GM12878 (cell line): ENCODE data around the gene CYP3A7. TPM values are rescaled to one million over a fixed set of nuclear protein-coding genes. Genes with fewer than 3 reads are reported as not detected.
"Not testable (repeated sequence)": the region's sequence is repeated elsewhere in the genome, so short reads cannot be mapped to it uniquely, and the experiment has no call there.

Experiments used
- ATAC-seq: fragments of 200-7000 bp; cut with Tn5 transposase; 3 replicates; pipeline ENCODE4 v1.9.1; 2020; ENCODE audit warnings: mild to moderate bottlenecking, moderate library complexity
- BruUV-seq: library from RNA; stranded (reverse); fragments of 400-500 nt; replicated peaks from 2 replicates; lab custom pipeline; 2021; lab: Mats Ljungman, UMichigan
- CTCF ChIA-PET: fragments of 300-600 bp; sonication (Branson Sonifier 250); formaldehyde crosslinking; extraction: SDS; loops from one replicate; lab custom pipeline; 2021; ENCODE audit warnings: inconsistent platforms; lab: Yijun Ruan, JAX
- POLR2A ChIA-PET: fragments of 350-600 bp; formaldehyde crosslinking; extraction: SDS; loops from one replicate; lab custom pipeline; 2021; ENCODE audit warnings: inconsistent platforms; lab: Charles Lee
- RAD21 ChIA-PET: fragments of 300-600 bp; sonication (Branson Sonifier 250); formaldehyde crosslinking; loops from one replicate; lab custom pipeline; 2023; ENCODE audit warnings: antibody characterized with exemption; ENCODE audit not compliant: unreplicated experiment; lab: Charles Lee
- SMC1A ChIA-PET: fragments of 300-600 bp; sonication (Branson Sonifier 250); formaldehyde crosslinking; loops from one replicate; lab custom pipeline; 2023; ENCODE audit not compliant: unreplicated experiment, uncharacterized antibody; lab: Charles Lee
- DNase-seq: peaks from one replicate; pipeline ENCODE4 v3.0.0-alpha.2; 2011; ENCODE audit warnings: low read depth, low spot score
- FAIRE-seq: peaks from 3 replicates; lab custom pipeline; 2011; peaks lifted over from hg19 to GRCh38; lab: Jason Lieb, UNC
- H2AFZ ChIP-seq: 2 replicates; pipeline ENCODE4 v1.6.0; 2011; ENCODE audit warnings: low read depth, low read length, control low read depth; ENCODE audit not compliant: control insufficient read depth
- H3K27ac ChIP-seq: 2 replicates; pipeline ENCODE4 v1.5.1; 2011; ENCODE audit warnings: control low read depth; ENCODE audit not compliant: control insufficient read depth, insufficient read depth
- H3K27me3 ChIP-seq, 2 experiments: replicated peaks in 1 of 2; 2 replicates each; pipeline versions ENCODE4 v1.6.0 to v1.6.1; 2011; ENCODE audit warnings: low read length in 1 of 2; ENCODE audit not compliant: control insufficient read depth in 2 of 2, insufficient read depth in 2 of 2
- H3K36me3 ChIP-seq, 2 experiments: 2 replicates each; pipeline ENCODE4 v1.5.1; 2011; ENCODE audit warnings: low read length in 1 of 2; ENCODE audit not compliant: control insufficient read depth in 2 of 2, insufficient read depth in 2 of 2
- H3K4me1 ChIP-seq: 2 replicates; pipeline ENCODE4 v1.6.1; 2011; ENCODE audit warnings: mild to moderate bottlenecking, low read length, moderate library complexity, mixed read lengths; ENCODE audit not compliant: control insufficient read depth, insufficient read depth
- H3K4me2 ChIP-seq: 2 replicates; pipeline ENCODE4 v1.6.0; 2011; ENCODE audit warnings: control low read depth; ENCODE audit not compliant: control insufficient read depth, insufficient read depth
- H3K4me3 ChIP-seq: fragments of 200-600 bp; sonication (generic); 2 replicates; pipeline ENCODE4 v1.5.1; 2016
- H3K79me2 ChIP-seq: 2 replicates; pipeline ENCODE4 v1.6.0; 2011; ENCODE audit warnings: low read length; ENCODE audit not compliant: control insufficient read depth, insufficient read depth
- H3K9ac ChIP-seq: 2 replicates; pipeline ENCODE4 v1.8.0; 2011; ENCODE audit warnings: low read length, control low read depth, mixed read lengths; ENCODE audit not compliant: control insufficient read depth, insufficient read depth
- H3K9me3 ChIP-seq: replicated peaks from 3 replicates; pipeline ENCODE4 v1.5.1; 2011; ENCODE audit warnings: mild to moderate bottlenecking, low read length; ENCODE audit not compliant: control insufficient read depth, insufficient read depth
- H4K20me1 ChIP-seq: 2 replicates; pipeline ENCODE4 v1.6.0; 2011; ENCODE audit not compliant: control insufficient read depth, insufficient read depth
- EP300 ChIP-seq, 2 experiments: fragments of 150-350 bp in 1 of 2; IDR thresholded peaks; 2 replicates each; pipeline ENCODE4 v1.6.1; 2011 to 2012; ENCODE audit warnings: low read depth in 2 of 2, low read length in 2 of 2, borderline replicate concordance in 1 of 2, improper control_type of control experiment in 1 of 2, inconsistent platforms in 1 of 2; ENCODE audit not compliant: control insufficient read depth in 1 of 2
- ZNF274 ChIP-seq: IDR thresholded peaks from one replicate; pipeline ENCODE4 v1.8.0; 2011; ENCODE audit not compliant: insufficient read length, insufficient read depth
- WGBS: methylation state at CpG from one replicate; pipeline ENCODE4 v1.1.6; 2016; ENCODE audit warnings: low lambda C conversion rate; ENCODE audit not compliant: insufficient replicate concordance, insufficient coverage; ENCODE audit errors: missing lambda C conversion rate; 5-methylcytosine and 5-hydroxymethylcytosine counted together
- in situ Hi-C: fragments of 300-500 bp; cut with MboI; formaldehyde crosslinking; loops from 9 replicates; pipeline ENCODE4 v1.14.3; 2018; ENCODE audit warnings: mixed read lengths
- intact Hi-C: fragments of 100-400 bp; cut with micrococcal nuclease; formaldehyde crosslinking; loops from one replicate; pipeline ENCODE4 v1.14.2; 2022; ENCODE audit not compliant: unreplicated experiment
- polyA plus RNA-seq, 11 experiments: library from polyadenylated mRNA; depleted of rRNA in 4 of 11; unstranded in 6 of 11; stranded (reverse) in 5 of 11; fragments of >200 nt; fragmentation: Nextera tagmentation in 4 of 11; fragmentation: Illumina TruSeq in 1 of 11; extraction: Ambion mirVana in 4 of 11; extraction: Trizol in 1 of 11; gene quantifications; 1 replicate in 1 of 11; 2 replicates in 10 of 11; pipeline versions ENCODE4 v1.2.1 to v1.2.3, GENCODE V29; 2011 to 2016; ENCODE audit warnings: inconsistent platforms in 2 of 11, missing spikeins in 2 of 11, low read depth in 1 of 11
- total RNA-seq, 4 experiments: library from RNA; depleted of rRNA in 3 of 4; stranded (reverse); fragments of >200 nt in 3 of 4; fragmentation: Illumina TruSeq in 1 of 4; extraction: Trizol in 1 of 4; gene quantifications; 2 replicates each; pipeline versions ENCODE4 v1.2.1 to v1.2.3, GENCODE V29; 2013 to 2021

The CYP3A7 gene
- total and polyA plus RNA-seq, 10 of the 15 experiments (the other 5 are each of a cell fraction or from before 2014, with no cell fraction given): 0.05 to 0.11 (median 0.06) TPM; not detected in 7

GRCh38 chr7:99752356-99752755 is 17.4 kb upstream of the CYP3A7 start:
- in situ Hi-C loops: no loop called here
- no peak for TF ChIP-seq EP300 (IDR thresholded peaks at IDR 0.05; ENCODE audit: borderline replicate concordance in 1 of 2, control insufficient read depth in 1 of 2, low read depth in 2 of 2, low read length in 2 of 2)
- no peak for TF ChIP-seq ZNF274
- TF ChIP-seq, all 136 proteins: peak for 0
- ChIA-PET RAD21 (no interaction called here), SMC1A (no interaction called here), POLR2A (no interaction called here), CTCF (interaction anchor here (0.6 kb wide), 1 partner anchor 101 kb away, joined by 3 read pairs; no protein-coding TSS in a partner anchor)
- FAIRE-seq (no peak), ATAC-seq (no peak), DNase-seq (no peak)
- H2AFZ ChIP-seq: no peak overlapping the region
- H3K4me1 ChIP-seq: no peaks in the 10 kb centered on the region
- H4K20me1 ChIP-seq: no peaks in the 10 kb centered on the region
- 37% methylated on average over 3 of the region's 3 CpGs for WGBS
- H3K27me3 ChIP-seq: no peaks in the 10 kb centered on the region; a peak in 2 of 4 replicates
- no peak overlapping the region for H3K4me3 ChIP-seq
- no peak overlapping the region for H3K4me2 ChIP-seq
- no peak overlapping the region for H3K27ac ChIP-seq
- H3K79me2 ChIP-seq: no peaks in the 10 kb centered on the region
- BruUV-seq: no TSS peak
- no peak overlapping the region for H3K9ac ChIP-seq
- intact Hi-C loops: no loop called here
- H3K36me3 ChIP-seq: no peaks in the 10 kb centered on the region
- H3K9me3 ChIP-seq: no peaks in the 10 kb centered on the region

DNA sequence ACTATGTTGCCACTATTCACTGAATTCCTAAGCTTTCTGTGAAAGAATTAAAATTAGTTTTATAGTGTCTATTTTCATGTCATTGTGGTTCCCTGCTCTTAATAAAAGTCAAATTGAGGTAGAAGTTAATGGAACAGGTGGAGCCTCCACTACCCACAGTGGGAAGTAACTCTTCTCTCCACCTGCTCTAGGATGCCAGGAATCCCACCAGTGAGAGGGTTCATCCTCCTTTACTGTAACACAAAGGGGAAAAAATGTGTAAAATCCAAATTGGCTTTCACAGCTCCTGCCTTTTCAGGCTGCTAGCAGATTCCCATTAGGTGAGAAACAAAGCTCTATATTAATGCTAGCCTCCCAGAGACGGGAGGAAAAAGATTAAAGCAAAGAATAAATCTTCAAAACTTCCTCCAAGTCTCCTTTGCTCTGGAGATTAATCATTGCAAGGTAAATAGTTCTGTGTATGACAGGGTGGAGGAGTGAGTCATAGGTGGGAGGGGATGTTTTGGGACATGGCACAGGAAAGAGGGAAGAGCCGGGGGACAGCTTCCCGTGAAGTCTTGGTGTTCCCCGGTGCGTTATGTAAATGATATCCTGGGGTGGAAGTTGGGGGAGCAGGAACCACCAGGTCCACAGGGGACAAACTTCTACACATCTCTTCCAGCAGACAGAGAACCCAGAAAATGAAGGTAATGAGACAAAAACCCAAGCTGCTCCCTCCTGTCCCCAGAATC is 16.5 kb upstream of the CYP3A7 start:
- H2AFZ ChIP-seq, BruUV-seq, POLR2A ChIA-PET, RAD21 ChIA-PET, H3K4me1 ChIP-seq, H3K27ac ChIP-seq, intact Hi-C loops, H3K9ac ChIP-seq, H3K4me3 ChIP-seq, FAIRE-seq, H4K20me1 ChIP-seq, H3K4me2 ChIP-seq, DNase-seq, H3K9me3 ChIP-seq, H3K79me2 ChIP-seq, SMC1A ChIA-PET, H3K27me3 ChIP-seq, in situ Hi-C loops, CTCF ChIA-PET, H3K36me3 ChIP-seq, ATAC-seq: not testable (repeated sequence)
- 0% methylated on average over 5 of the region's 5 CpGs for WGBS
